Fibroblast of villous mesenchyme (primary cell): ENCODE data around the gene USP6NL. TPM values are rescaled to one million over a fixed set of nuclear protein-coding genes. Genes with fewer than 3 reads are reported as not detected.
"Not testable (repeated sequence)": the region's sequence is repeated elsewhere in the genome, so short reads cannot be mapped to it uniquely, and the experiment has no call there.

Source experiments
- DNase-seq: peaks from one replicate; pipeline ENCODE4 v3.0.0-alpha.2; 2010; ENCODE audit warnings: low read depth
- H3K4me3 ChIP-seq: 2 replicates; pipeline ENCODE4 v1.5.1; 2011; ENCODE audit warnings: low read depth, mild to moderate bottlenecking, low read length
- CTCF ChIP-seq: IDR thresholded peaks from 2 replicates; pipeline ENCODE4 v1.5.1; 2012; ENCODE audit warnings: low read depth, mild to moderate bottlenecking, low read length; ENCODE audit not compliant: insufficient read depth
- total RNA-seq: library from RNA; depleted of rRNA; stranded (reverse); fragments of >200 nt; gene quantifications from 2 replicates; pipeline ENCODE4 v1.2.3, GENCODE V29; 2012

USP6NL gene
- total RNA-seq, 1 donor, result 12.5 TPM

GRCh38 chr10:11636697-11637303 is 25.4 kb upstream of the USP6NL start:
- H3K4me3 ChIP-seq, result no peak overlapping the region
- DNase-seq, result no peak
- no peak for TF ChIP-seq CTCF

- TF ChIP-seq CTCF, result no peak
- DNase-seq, result no peak
- H3K4me3 ChIP-seq, result no peak overlapping the region
Observed at GRCh38 chr10:11631890-11632587, 20.6 kb upstream of the USP6NL start.

GRCh38 chr10:11631291-11631690 is 19.8 kb upstream of the USP6NL start:
- DNase-seq, result no peak
- TF ChIP-seq CTCF, result no peak
- H3K4me3 ChIP-seq, result no peak overlapping the region

- no peak for DNase-seq
- H3K4me3 ChIP-seq, result no peak overlapping the region
- TF ChIP-seq CTCF, result no peak
Observed at GRCh38 chr10:11629731-11630130, 18.3 kb upstream of the USP6NL start.

GRCh38 chr10:11627941-11628340 is 16.5 kb upstream of the USP6NL start:
- not testable (repeated sequence) for H3K4me3 ChIP-seq
- DNase-seq, result peak; percentile 17

- no peak for DNase-seq
- H3K4me3 ChIP-seq, result no peak overlapping the region
- no peak for TF ChIP-seq CTCF
Observed at GRCh38 chr10:11626071-11626470, 14.6 kb upstream of the USP6NL start.

- no peak for TF ChIP-seq CTCF
- no peak overlapping the region for H3K4me3 ChIP-seq
- DNase-seq, result no peak
Observed at GRCh38 chr10:11625019-11625735, 13.7 kb upstream of the USP6NL start.
